ENCODE results near the gene MAP7D1.

The MAP7D1 gene

GRCh38 chr1:36122062-36123030 lies 33.6 kb upstream of the MAP7D1 start:
- Mint-ChIP-seq H3K9me3 (no peaks in the 10 kb centered on the region), H3K27me3 (peaks cover 72% of the 10 kb centered on the region), H3K4me3 (no peak overlapping the region), H3K36me3 (no peaks in the 10 kb centered on the region), H3K4me1 (peaks cover 11% of the 10 kb centered on the region), H3K27ac (no peak overlapping the region)
- CTCF ChIA-PET: interaction anchor here (1.0 to 1.6 kb wide), 3 partner anchors 12 to 25 kb away, joined by 3 to 8 read pairs (median 4); no protein-coding TSS in a partner anchor
- DNase-seq: no peak

- H3K27ac Mint-ChIP-seq: no peak overlapping the region
- H3K36me3 Mint-ChIP-seq: no peaks in the 10 kb centered on the region
- H3K4me1 Mint-ChIP-seq: peaks cover 11% of the 10 kb centered on the region
- CTCF ChIA-PET: interaction anchor here (1.0 to 1.6 kb wide), 2 partner anchors 11 to 20 kb away, joined by 3 to 8 read pairs; no protein-coding TSS in a partner anchor
- no peaks in the 10 kb centered on the region for H3K9me3 Mint-ChIP-seq
- H3K27me3 Mint-ChIP-seq: peaks cover 78% of the 10 kb centered on the region
- H3K4me3 Mint-ChIP-seq: no peak overlapping the region
- DNase-seq: peak; percentile 36
Measured at GRCh38 chr1:36123356-36123755, 32.6 kb upstream of the MAP7D1 start.

- Mint-ChIP-seq H3K27ac (no peak overlapping the region), H3K27me3 (peaks cover 73% of the 10 kb centered on the region), H3K9me3 (no peaks in the 10 kb centered on the region), H3K36me3 (no peaks in the 10 kb centered on the region), H3K4me3 (no peak overlapping the region), H3K4me1 (peaks cover 11% of the 10 kb centered on the region)
- no peak for DNase-seq
- CTCF ChIA-PET: no interaction called here
Measured at GRCh38 chr1:36124404-36125128, 31.4 kb upstream of the MAP7D1 start.

GRCh38 chr1:36125129-36125991 lies 30.6 kb upstream of the MAP7D1 start, which contains the start of gene COL8A2:
Gene COL8A2 (minus strand): TSS chr1:36125222. CDS start chr1:36100242, 24,980 bp downstream.
- Mint-ChIP-seq H3K9me3 (no peaks in the 10 kb centered on the region), H3K27me3 (peaks cover 67% of the 10 kb centered on the region)
- DNase-seq: peak; percentile 25

GRCh38 chr1:36126005-36126716 lies 29.8 kb upstream of the MAP7D1 start:
- CTCF ChIA-PET: no interaction called here

More at GRCh38 chr1:36125129-36125991, 30.6 kb upstream of the MAP7D1 start, which contains the start of gene COL8A2:
- no peak within 1 kb of the TSS for H3K4me3 Mint-ChIP-seq
- CTCF ChIA-PET: no interaction called here
- H3K27ac Mint-ChIP-seq: no peak within 1 kb of the TSS
- no peaks in the 10 kb centered on the region for H3K36me3 Mint-ChIP-seq
- H3K4me1 Mint-ChIP-seq: peaks cover 11% of the 10 kb centered on the region

GRCh38 chr1:36126797-36127500 lies 29.0 kb upstream of the MAP7D1 start:
- no peak for DNase-seq
- H3K27ac Mint-ChIP-seq: no peak overlapping the region
- H3K9me3 Mint-ChIP-seq: no peaks in the 10 kb centered on the region
- CTCF ChIA-PET: no interaction called here
- peaks cover 59% of the 10 kb centered on the region for H3K27me3 Mint-ChIP-seq
- peaks cover 11% of the 10 kb centered on the region for H3K4me1 Mint-ChIP-seq
- H3K36me3 Mint-ChIP-seq: no peaks in the 10 kb centered on the region
- no peak overlapping the region for H3K4me3 Mint-ChIP-seq

More at GRCh38 chr1:36126005-36126716, 29.8 kb upstream of the MAP7D1 start:
- H3K27me3 Mint-ChIP-seq: peaks cover 67% of the 10 kb centered on the region
- no peak overlapping the region for H3K4me3 Mint-ChIP-seq
- H3K36me3 Mint-ChIP-seq: no peaks in the 10 kb centered on the region
- H3K4me1 Mint-ChIP-seq: peaks cover 11% of the 10 kb centered on the region
- DNase-seq: no peak
- H3K9me3 Mint-ChIP-seq: no peaks in the 10 kb centered on the region
- H3K27ac Mint-ChIP-seq: no peak overlapping the region

- H3K36me3 Mint-ChIP-seq: no peaks in the 10 kb centered on the region
- H3K4me1 Mint-ChIP-seq: peaks cover 6% of the 10 kb centered on the region
- H3K9me3 Mint-ChIP-seq: no peaks in the 10 kb centered on the region
- H3K27me3 Mint-ChIP-seq: peaks cover 45% of the 10 kb centered on the region
- H3K4me3 Mint-ChIP-seq: no peak overlapping the region
- H3K27ac Mint-ChIP-seq: no peak overlapping the region
- no peak for DNase-seq
- CTCF ChIA-PET: interaction anchor here (0.7 to 1.6 kb wide), 3 partner anchors 11 to 27 kb away, joined by 3 to 4 read pairs (median 3); no protein-coding TSS in a partner anchor
Measured at GRCh38 chr1:36128126-36128904, 27.6 kb upstream of the MAP7D1 start.

- no peak for DNase-seq
- H3K4me3 Mint-ChIP-seq: no peak overlapping the region
- peaks cover 4% of the 10 kb centered on the region for H3K4me1 Mint-ChIP-seq
- no peaks in the 10 kb centered on the region for H3K9me3 Mint-ChIP-seq
- H3K36me3 Mint-ChIP-seq: no peaks in the 10 kb centered on the region
- no peak overlapping the region for H3K27ac Mint-ChIP-seq
- H3K27me3 Mint-ChIP-seq: peaks cover 40% of the 10 kb centered on the region
- CTCF ChIA-PET: interaction anchor here (0.7 to 1.6 kb wide), 3 partner anchors 12 to 28 kb away, joined by 3 to 4 read pairs (median 3); no protein-coding TSS in a partner anchor
Measured at GRCh38 chr1:36128905-36129206, 27.1 kb upstream of the MAP7D1 start.

- CTCF ChIA-PET: interaction anchor here (0.7 to 5.3 kb wide), 3 partner anchors 29 to 57 kb away, joined by 3 to 127 read pairs (median 4); no protein-coding TSS in a partner anchor
Measured at GRCh38 chr1:36132029-36132428, 23.9 kb upstream of the MAP7D1 start.

GRCh38 chr1:36133484-36133883 lies 22.5 kb upstream of the MAP7D1 start:
- no peak for DNase-seq
- Mint-ChIP-seq H3K36me3 (peaks cover 9% of the 10 kb centered on the region), H3K27ac (no peak overlapping the region), H3K4me3 (no peak overlapping the region), H3K27me3 (peaks cover 2% of the 10 kb centered on the region), H3K4me1 (peaks cover 8% of the 10 kb centered on the region), H3K9me3 (no peaks in the 10 kb centered on the region)
- CTCF ChIA-PET: interaction anchor here (0.7 to 5.3 kb wide), 11 partner anchors 9 to 55 kb away, joined by 3 to 127 read pairs (median 8); partner anchors contain the start of gene TRAPPC3

More at GRCh38 chr1:36132029-36132428, 23.9 kb upstream of the MAP7D1 start:
- H3K9me3 Mint-ChIP-seq: no peaks in the 10 kb centered on the region
- H3K36me3 Mint-ChIP-seq: no peaks in the 10 kb centered on the region
- peaks cover 12% of the 10 kb centered on the region for H3K27me3 Mint-ChIP-seq
- no peak for DNase-seq
- no peak overlapping the region for H3K4me3 Mint-ChIP-seq
- no peak overlapping the region for H3K27ac Mint-ChIP-seq
- peaks cover 8% of the 10 kb centered on the region for H3K4me1 Mint-ChIP-seq

GRCh38 chr1:36134031-36134430 lies 21.9 kb upstream of the MAP7D1 start:
- no peak overlapping the region for H3K27ac Mint-ChIP-seq
- peaks cover 8% of the 10 kb centered on the region for H3K4me1 Mint-ChIP-seq
- no peaks in the 10 kb centered on the region for H3K27me3 Mint-ChIP-seq
- H3K36me3 Mint-ChIP-seq: peaks cover 11% of the 10 kb centered on the region
- H3K4me3 Mint-ChIP-seq: no peak overlapping the region
- DNase-seq: no peak
- no peaks in the 10 kb centered on the region for H3K9me3 Mint-ChIP-seq
- CTCF ChIA-PET: interaction anchor here (0.6 to 5.3 kb wide), 16 partner anchors 8 to 561 kb away, joined by 3 to 127 read pairs (median 5); partner anchors contain the start of genes TFAP2E and TRAPPC3

Data from activated naive CD4-positive, alpha-beta T cell treated with anti-CD3 and anti-CD28 coated beads, Interleukin-2, amount 10 ng/mL, durations not matched to agents 7 days and 5 days (primary cell).